Karpas-422 (cell line): ENCODE results near the gene OR2AG1. TPM values are rescaled to one million over a fixed set of nuclear protein-coding genes. Genes with fewer than 3 reads are reported as not detected.

Experiments
- DNase-seq: peaks from one replicate; pipeline ENCODE4 v3.0.0-alpha.2; 2015
- H2AFZ ChIP-seq: fragments of 200-600 bp; sonication (generic); 2 replicates; pipeline ENCODE4 v1.6.1; 2014; ENCODE audit warnings: antibody characterized with exemption, low read length, mixed read lengths
- H3K27ac ChIP-seq: fragments of 200-600 bp; sonication (generic); 2 replicates; pipeline ENCODE4 v1.5.1; 2014; ENCODE audit warnings: mild to moderate bottlenecking, low read length, moderate library complexity
- H3K27me3 ChIP-seq: fragments of 200-600 bp; sonication (generic); 2 replicates; pipeline ENCODE4 v1.6.1; 2014; ENCODE audit warnings: low read length, mixed read lengths
- H3K36me3 ChIP-seq: fragments of 200-600 bp; sonication (generic); 2 replicates; pipeline ENCODE4 v1.6.1; 2014; ENCODE audit warnings: low read length, mixed read lengths; ENCODE audit not compliant: insufficient read depth
- H3K4me1 ChIP-seq: fragments of 200-600 bp; sonication (generic); 2 replicates; pipeline ENCODE4 v1.6.1; 2014; ENCODE audit warnings: mild to moderate bottlenecking, low read length, mixed read lengths
- H3K4me2 ChIP-seq: fragments of 200-600 bp; sonication (generic); 2 replicates; pipeline ENCODE4 v1.6.1; 2014; ENCODE audit warnings: low read length, low read depth, mild to moderate bottlenecking; ENCODE audit not compliant: poor library complexity, severe bottlenecking
- H3K4me3 ChIP-seq: fragments of 200-600 bp; sonication (generic); 2 replicates; pipeline ENCODE4 v1.5.1; 2014; ENCODE audit warnings: mild to moderate bottlenecking, antibody characterized with exemption, low read length, mixed read lengths
- H3K79me2 ChIP-seq: fragments of 200-600 bp; sonication (generic); 2 replicates; pipeline ENCODE4 v1.6.1; 2014; ENCODE audit warnings: mild to moderate bottlenecking, low read length, mixed read lengths
- H3K9ac ChIP-seq: fragments of 200-600 bp; sonication (generic); 2 replicates; pipeline ENCODE4 v1.6.0; 2014; ENCODE audit warnings: low read length
- H3K9me2 ChIP-seq: fragments of 200-600 bp; sonication (generic), shearing (Covaris generic); replicated peaks from 2 replicates; pipeline ENCODE4 v1.6.0; 2014; ENCODE audit warnings: mild to moderate bottlenecking, low read length, moderate library complexity; ENCODE audit not compliant: insufficient read depth
- H3K9me3 ChIP-seq: fragments of 300-700, 200-600 bp; sonication (generic); 2 replicates; pipeline ENCODE4 v1.6.1; 2014; ENCODE audit warnings: low read length, mixed read lengths
- H4K20me1 ChIP-seq: fragments of 200-600 bp; sonication (generic); 2 replicates; pipeline ENCODE4 v1.6.1; 2014; ENCODE audit warnings: mild to moderate bottlenecking, antibody characterized with exemption, low read length, low read depth; ENCODE audit not compliant: insufficient read depth
- total RNA-seq: library from RNA; depleted of rRNA; stranded (reverse); fragments of >200 nt; shearing (Covaris generic); gene quantifications from 2 replicates; pipeline ENCODE4 v1.2.3, GENCODE V29; 2014; ENCODE audit warnings: low replicate concordance

The OR2AG1 gene
- total RNA-seq, 1 experiment from 2014 or later = not detected

DNA sequence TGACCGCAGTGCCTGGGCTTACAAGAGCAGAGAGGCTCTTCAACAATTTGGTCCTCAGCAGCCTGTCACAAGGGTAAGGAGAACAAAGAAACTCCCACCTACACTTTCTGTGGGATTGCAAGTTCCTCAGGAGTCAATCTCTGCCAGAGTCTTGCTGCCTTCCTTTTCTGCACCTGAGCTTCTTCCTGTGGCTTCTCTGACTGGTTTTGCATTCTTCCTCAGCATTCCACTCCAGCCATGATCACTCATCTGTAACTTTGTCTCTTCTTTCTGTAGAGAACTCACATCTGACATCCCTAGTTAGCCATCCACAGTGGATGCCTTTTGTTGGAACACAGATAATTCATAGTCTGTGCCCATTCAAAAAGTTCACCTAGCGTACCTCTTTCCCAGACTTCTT lies 30.8 kb downstream of the OR2AG1 start:
- Histone ChIP-seq H3K9me2 (no peaks in the 10 kb centered on the region), H2AFZ (no peak overlapping the region), H3K27ac (no peak overlapping the region), H3K4me3 (no peak overlapping the region), H4K20me1 (no peaks in the 10 kb centered on the region), H3K79me2 (no peaks in the 10 kb centered on the region), H3K36me3 (no peaks in the 10 kb centered on the region), H3K4me1 (no peaks in the 10 kb centered on the region), H3K4me2 (no peak overlapping the region), H3K9ac (no peak overlapping the region), H3K9me3 (no peaks in the 10 kb centered on the region), H3K27me3 (no peaks in the 10 kb centered on the region)
- no peak for DNase-seq

GRCh38 chr11:6817694-6818093 lies 34.9 kb downstream of the OR2AG1 start:
- Histone ChIP-seq H2AFZ (no peak overlapping the region), H3K36me3 (no peaks in the 10 kb centered on the region), H3K9ac (no peak overlapping the region), H4K20me1 (no peaks in the 10 kb centered on the region), H3K79me2 (no peaks in the 10 kb centered on the region), H3K4me1 (no peaks in the 10 kb centered on the region), H3K27me3 (no peaks in the 10 kb centered on the region), H3K9me3 (no peaks in the 10 kb centered on the region), H3K9me2 (no peaks in the 10 kb centered on the region), H3K4me3 (no peak overlapping the region), H3K27ac (no peak overlapping the region), H3K4me2 (no peak overlapping the region)
- peak; percentile 45 for DNase-seq

DNA sequence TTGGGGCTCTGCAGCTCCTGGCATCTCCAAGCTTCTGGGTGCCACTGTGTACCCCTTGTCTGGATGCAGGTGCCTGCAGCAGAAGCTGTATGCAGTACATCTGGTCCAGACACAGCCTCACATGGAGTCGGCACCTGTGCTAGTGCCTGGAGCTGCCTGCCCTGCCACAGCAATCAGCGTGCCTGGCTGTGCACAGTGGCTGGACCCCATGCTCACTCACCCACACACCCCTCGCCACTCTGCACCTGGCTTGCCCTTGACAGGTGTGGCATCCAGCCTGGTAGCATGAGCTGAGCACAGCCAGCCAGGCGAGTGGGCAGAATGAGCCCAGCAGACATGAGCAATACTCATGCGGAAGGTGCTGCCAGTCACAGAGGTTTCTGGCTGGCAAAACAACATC lies 36.1 kb downstream of the OR2AG1 start:
- Histone ChIP-seq H3K9ac (no peak overlapping the region), H3K9me3 (no peaks in the 10 kb centered on the region), H3K79me2 (no peaks in the 10 kb centered on the region)

DNA sequence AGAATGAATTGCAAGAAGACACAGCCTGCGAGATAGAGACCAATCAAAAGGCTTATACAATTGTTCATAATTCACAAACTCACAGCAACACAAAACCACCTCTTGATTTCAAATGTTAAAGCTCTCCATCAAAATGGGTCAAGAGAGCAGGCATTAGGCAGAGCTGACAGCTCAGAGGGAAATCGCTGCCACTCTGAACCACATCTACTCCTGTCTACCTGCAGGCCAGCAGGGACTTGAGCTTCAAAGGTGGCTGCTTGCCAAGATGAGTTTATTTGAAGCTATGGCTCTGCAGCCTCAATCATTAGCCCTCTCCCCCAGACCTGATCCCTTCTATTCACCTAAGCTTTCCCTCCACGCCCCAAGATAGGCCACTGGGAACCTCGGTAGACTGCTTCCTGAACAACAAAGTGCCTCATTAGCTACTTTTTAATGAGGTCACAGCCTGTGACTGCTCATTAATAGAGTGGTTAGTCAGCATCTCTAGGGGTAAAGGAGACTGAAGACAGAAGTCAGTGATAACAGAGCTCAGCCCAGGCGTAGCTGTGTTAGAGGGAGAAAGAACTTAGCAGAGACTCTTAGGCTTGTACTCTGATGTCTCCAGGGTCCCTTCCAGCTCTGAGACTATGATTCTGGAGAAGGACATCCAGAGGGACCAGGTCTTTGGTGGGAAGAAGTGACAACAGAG lies 41.5 kb downstream of the OR2AG1 start:
- no peaks in the 10 kb centered on the region for H3K9me3 ChIP-seq
- no peaks in the 10 kb centered on the region for H3K36me3 ChIP-seq
- H3K27ac ChIP-seq = no peak overlapping the region
- H3K4me1 ChIP-seq = no peaks in the 10 kb centered on the region
- no peak overlapping the region for H3K4me3 ChIP-seq
- no peaks in the 10 kb centered on the region for H4K20me1 ChIP-seq
- H3K27me3 ChIP-seq = no peaks in the 10 kb centered on the region
- no peak overlapping the region for H3K4me2 ChIP-seq
- no peak overlapping the region for H3K9ac ChIP-seq
- no peak overlapping the region for H2AFZ ChIP-seq
- H3K9me2 ChIP-seq = no peaks in the 10 kb centered on the region
- no peaks in the 10 kb centered on the region for H3K79me2 ChIP-seq
- no peak for DNase-seq

More for the DNA sequence above, 36.1 kb downstream of the OR2AG1 start:
- no peaks in the 10 kb centered on the region for H3K36me3 ChIP-seq
- H3K27me3 ChIP-seq = no peaks in the 10 kb centered on the region
- no peak overlapping the region for H3K4me3 ChIP-seq
- no peaks in the 10 kb centered on the region for H3K9me2 ChIP-seq
- H4K20me1 ChIP-seq = no peaks in the 10 kb centered on the region
- no peak overlapping the region for H3K4me2 ChIP-seq
- H3K27ac ChIP-seq = no peak overlapping the region
- DNase-seq = no peak
- no peak overlapping the region for H2AFZ ChIP-seq
- no peaks in the 10 kb centered on the region for H3K4me1 ChIP-seq

DNA sequence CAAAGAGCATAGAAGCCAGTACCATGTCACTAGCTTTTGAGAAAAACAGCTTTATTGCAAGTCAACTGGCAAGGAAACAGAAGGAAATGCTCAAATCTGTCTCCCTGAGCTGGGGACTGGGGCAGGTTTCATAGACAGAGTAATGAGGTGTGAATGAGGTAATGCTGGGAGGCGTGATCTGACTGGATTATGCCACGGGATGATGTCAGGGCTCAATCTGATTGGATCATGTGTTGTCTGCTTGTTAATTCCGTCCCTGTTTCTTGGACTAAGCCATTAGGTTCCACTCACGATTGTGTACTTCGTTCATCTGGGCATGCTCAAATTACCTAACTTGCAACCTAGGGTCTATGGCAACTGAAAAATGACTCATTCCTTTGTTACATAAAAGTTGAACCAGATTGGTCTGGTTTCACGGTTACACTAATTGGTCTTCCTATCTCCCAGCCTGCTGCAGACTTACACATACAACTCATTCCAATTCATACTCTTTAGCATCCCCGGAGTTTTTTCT lies 42.5 kb downstream of the OR2AG1 start:
- H4K20me1 ChIP-seq = no peaks in the 10 kb centered on the region
- no peak overlapping the region for H2AFZ ChIP-seq
- H3K9me2 ChIP-seq = no peaks in the 10 kb centered on the region
- H3K9ac ChIP-seq = no peak overlapping the region
- no peak overlapping the region for H3K4me2 ChIP-seq
- H3K9me3 ChIP-seq = no peaks in the 10 kb centered on the region
- no peaks in the 10 kb centered on the region for H3K4me1 ChIP-seq
- no peak overlapping the region for H3K27ac ChIP-seq
- H3K27me3 ChIP-seq = no peaks in the 10 kb centered on the region
- no peak overlapping the region for H3K4me3 ChIP-seq
- DNase-seq = no peak
- H3K79me2 ChIP-seq = no peaks in the 10 kb centered on the region
- H3K36me3 ChIP-seq = no peaks in the 10 kb centered on the region

DNA sequence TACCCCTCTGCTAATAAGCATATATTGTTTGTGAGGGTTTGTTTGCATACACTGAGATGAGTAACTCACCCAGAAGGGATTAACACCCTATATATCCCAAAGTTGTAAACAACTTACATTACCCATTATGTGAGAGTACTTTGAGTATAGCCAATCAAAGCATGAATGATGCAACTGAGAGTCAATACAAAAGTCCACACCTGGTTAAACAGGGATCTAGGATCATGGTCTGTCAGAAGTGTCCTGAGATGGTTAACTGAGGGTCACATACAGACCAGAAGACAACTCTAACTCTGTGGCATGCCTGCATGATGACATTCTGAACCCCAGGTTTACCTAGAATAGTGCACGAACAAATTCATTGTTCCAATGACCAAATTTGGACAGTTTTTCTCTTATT lies 45.3 kb downstream of the OR2AG1 start:
- no peak for DNase-seq
- Histone ChIP-seq H3K4me2 (no peak overlapping the region), H3K9ac (no peak overlapping the region), H3K27me3 (no peaks in the 10 kb centered on the region), H3K79me2 (no peaks in the 10 kb centered on the region), H4K20me1 (no peaks in the 10 kb centered on the region), H3K27ac (no peak overlapping the region), H3K9me3 (no peaks in the 10 kb centered on the region), H2AFZ (no peak overlapping the region), H3K4me1 (no peaks in the 10 kb centered on the region), H3K4me3 (no peak overlapping the region), H3K36me3 (no peaks in the 10 kb centered on the region), H3K9me2 (no peaks in the 10 kb centered on the region)

DNA sequence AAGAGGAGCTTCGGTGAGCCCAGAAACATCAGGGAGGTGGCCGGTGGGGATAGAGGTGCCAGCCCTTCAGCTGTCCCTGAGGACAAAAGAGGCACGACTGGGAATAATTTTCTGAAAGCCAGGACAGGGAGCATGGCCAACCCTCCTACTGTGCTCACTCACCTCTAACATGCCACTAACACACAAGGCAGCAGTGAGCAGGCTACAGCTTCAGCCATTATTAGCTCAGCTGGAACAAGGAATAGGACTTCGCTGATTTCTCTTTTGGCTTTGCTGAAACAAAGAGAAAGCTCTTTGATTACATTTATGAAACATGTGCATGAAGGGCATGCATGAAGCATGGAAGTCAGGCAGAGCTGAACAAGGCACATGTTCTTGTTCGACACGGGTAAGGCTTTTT lies 50.5 kb downstream of the OR2AG1 start:
- Histone ChIP-seq H2AFZ (no peak overlapping the region), H3K4me3 (no peak overlapping the region), H3K36me3 (no peaks in the 10 kb centered on the region), H3K4me2 (no peak overlapping the region), H3K79me2 (no peaks in the 10 kb centered on the region), H3K27ac (no peak overlapping the region), H3K9ac (no peak overlapping the region), H3K9me3 (no peaks in the 10 kb centered on the region), H3K4me1 (no peaks in the 10 kb centered on the region), H3K27me3 (no peaks in the 10 kb centered on the region), H4K20me1 (no peaks in the 10 kb centered on the region), H3K9me2 (no peaks in the 10 kb centered on the region)
- no peak for DNase-seq

DNA sequence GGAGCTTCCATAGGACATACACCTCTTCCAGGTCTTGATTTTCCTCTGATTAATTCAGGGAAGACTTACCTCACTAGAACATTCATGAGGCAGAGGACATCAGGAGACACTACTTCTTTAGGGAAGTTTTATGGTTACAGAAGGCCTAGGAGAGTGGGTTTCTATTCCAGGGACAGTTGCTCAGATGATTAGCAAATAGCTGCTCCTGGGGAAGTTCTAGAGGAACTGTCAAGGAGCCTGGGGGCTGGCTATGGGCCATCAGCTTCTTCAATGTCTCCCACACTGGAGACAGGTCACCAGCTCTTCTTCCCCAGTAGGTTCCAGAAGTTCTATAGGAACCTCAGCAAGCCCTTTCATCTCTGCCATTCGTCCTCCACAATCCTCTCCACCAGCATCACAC lies 51.2 kb downstream of the OR2AG1 start:
- no peak for DNase-seq
- Histone ChIP-seq H3K9ac (no peak overlapping the region), H4K20me1 (no peaks in the 10 kb centered on the region), H3K4me2 (no peak overlapping the region), H3K27ac (no peak overlapping the region), H3K27me3 (no peaks in the 10 kb centered on the region), H3K36me3 (no peaks in the 10 kb centered on the region), H3K4me1 (no peaks in the 10 kb centered on the region), H3K4me3 (no peak overlapping the region), H3K9me2 (no peaks in the 10 kb centered on the region), H2AFZ (no peak overlapping the region), H3K79me2 (no peaks in the 10 kb centered on the region), H3K9me3 (no peaks in the 10 kb centered on the region)
